ENCODE results near the gene PLLP. TPM values are rescaled to one million over a fixed set of nuclear protein-coding genes. Genes with fewer than 3 reads are reported as not detected.

The PLLP gene
- total RNA-seq, 1 donor from 2014 or later: 1.2 TPM

DNA sequence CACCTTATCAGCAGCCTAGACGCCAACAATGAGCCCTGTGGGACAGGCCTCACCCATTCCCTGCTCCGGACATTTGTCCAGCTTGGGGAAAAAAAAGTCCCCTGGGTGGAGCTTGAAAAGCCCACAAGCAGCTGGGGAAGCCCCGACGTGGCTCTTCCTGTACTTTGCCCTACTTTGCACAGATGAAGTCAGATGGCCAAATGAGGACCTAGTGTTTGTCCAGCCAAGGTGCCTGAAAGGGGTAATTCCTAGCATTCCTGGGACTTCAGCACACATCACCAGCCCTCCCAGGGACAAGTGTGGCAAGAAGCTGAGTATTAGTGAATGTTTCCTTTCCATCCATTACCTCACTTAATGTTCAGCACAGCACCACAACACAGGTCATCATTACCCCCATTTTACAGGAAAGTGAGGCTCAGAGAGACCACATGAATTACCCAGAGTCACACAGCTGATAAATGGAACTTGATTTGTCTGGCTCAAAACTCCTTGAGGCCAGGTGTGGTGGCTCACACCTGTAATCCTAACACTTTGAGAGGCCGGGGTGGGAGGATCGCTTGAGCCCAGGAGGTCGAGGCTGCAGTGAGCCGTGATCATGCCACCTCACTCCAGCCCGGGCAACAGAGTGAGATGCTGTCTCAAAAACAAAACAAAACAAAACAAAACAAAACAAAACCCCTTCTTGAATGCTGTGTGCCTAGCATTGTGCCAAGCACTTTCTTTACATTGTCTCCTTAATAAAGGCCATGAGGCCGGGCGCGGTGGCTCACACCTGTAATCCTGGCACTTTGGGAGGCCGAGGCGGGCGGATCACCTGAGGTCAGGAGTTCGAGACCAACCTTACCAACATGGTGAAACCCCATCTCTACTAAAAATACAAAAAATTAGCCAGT, 19.9 kb upstream of the PLLP start:
- no peak for DNase-seq (ENCODE audit: low spot score)
- intact Hi-C loops (cut with DNase I): loop anchor here (5.0 kb wide), 2 partner anchors 117 to 218 kb away; partner anchors contain the start of genes PSME3IP1 and RSPRY1

DNA sequence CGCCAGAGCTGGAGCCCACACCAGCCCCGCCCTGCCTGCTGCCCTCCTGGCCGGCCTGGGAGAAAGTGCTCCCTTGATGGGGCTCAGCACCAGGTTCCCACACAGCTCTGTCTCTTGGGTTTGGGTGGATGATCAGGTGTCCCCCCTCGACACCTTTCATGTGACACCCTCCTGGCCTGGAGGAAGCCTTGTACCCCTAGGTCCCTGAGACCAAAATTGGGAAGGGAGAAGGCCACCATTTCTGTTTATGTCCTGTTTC, 19.4 kb upstream of the PLLP start:
- intact Hi-C loops (cut with DNase I): loop anchor here (2.0 to 5.0 kb wide), 3 partner anchors 69 to 218 kb away; partner anchors contain the start of genes CX3CL1, PSME3IP1 and RSPRY1
- DNase-seq (ENCODE audit: low spot score): no peak

GRCh38 chr16:57303021-57303909, 18.8 kb upstream of the PLLP start:
- intact Hi-C loops (cut with DNase I): loop anchor here (2.0 to 5.0 kb wide), 3 partner anchors 70 to 219 kb away; partner anchors contain the start of genes CX3CL1, PSME3IP1 and RSPRY1
- no peak for DNase-seq (ENCODE audit: low spot score)

DNA sequence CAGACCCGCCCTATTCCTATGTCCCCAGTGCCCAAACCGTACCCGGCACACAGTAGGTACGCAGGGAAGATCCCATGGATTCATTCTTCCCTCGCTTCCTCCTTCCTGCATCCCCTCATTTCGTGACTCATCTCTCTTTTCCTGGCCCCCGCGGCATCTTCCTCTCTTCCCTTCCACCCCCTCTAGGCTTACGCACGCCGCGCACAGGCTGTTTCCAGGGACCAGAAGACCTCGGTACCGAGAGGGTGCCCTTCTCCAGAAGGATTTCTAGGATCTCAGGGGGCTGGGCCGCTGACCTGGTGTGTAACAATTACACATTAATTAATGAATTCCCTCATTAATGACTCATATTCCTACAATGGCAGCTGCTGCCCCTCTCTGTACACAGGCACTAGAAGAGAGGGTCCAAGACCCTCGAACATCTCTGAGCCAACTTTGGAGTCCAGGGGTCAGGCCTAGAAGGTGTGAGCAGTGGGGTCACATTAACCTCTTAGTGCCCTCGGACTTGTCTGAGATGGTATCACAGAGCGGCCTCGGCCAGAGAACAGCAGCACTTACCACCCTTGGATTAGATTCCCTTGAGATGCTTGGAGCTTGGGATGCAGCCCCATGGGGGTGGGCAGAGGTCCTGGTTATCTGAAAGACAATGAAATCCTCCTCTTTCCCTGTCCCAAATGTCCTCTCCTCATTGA, 16.8 kb upstream of the PLLP start:
- no peak for DNase-seq (ENCODE audit: low spot score)

GRCh38 chr16:57300387-57301125, 16.1 kb upstream of the PLLP start:
- peak; percentile 99 for DNase-seq (ENCODE audit: low spot score)
- intact Hi-C loops (cut with DNase I): loop anchor here (1.0 to 5.0 kb wide), 4 partner anchors 113 to 222 kb away; partner anchors contain the start of genes CIAPIN1, COQ9, PSME3IP1 and RSPRY1

More for the DNA sequence above, 16.8 kb upstream of the PLLP start:
- intact Hi-C loops (cut with DNase I): loop anchor here (5.0 kb wide), 2 partner anchors 114 to 221 kb away; partner anchors contain the start of genes PSME3IP1 and RSPRY1

DNA sequence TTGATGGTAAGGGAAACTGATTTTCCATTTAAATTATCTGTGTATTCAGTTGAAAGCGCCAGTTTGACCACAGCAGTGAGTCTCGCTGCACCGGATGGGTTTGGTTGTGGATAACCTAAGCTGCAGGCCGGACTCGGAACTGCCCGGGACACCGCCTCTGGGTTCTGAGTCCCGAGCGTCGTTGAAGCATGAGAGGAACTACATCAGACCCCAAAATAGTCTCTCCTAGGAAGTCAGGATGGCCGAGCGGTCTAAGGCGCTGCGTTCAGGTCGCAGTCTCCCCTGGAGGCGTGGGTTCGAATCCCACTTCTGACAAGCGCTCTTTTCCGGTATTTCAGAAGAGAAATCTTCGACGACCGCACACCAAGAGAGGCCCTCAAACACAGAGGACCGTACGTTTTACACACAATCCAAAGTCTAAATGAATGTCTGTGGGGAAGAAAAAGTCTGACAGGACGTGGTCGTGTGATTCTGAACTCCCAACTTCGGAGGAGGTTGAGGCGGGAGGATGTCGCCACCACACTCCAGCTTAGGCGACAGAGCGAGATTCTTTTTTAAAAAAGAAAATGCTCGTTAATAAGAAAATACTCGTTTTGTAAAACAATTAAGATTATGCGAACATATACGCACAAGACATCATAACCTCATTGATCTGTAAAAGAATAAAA, 15.4 kb upstream of the PLLP start:
- intact Hi-C loops (cut with DNase I): loop anchor here (1.0 to 5.0 kb wide), 6 partner anchors 55 to 222 kb away; partner anchors contain the start of genes ARL2BP, CIAPIN1, COQ9 and PSME3IP1
- peak; percentile 89 for DNase-seq (ENCODE audit: low spot score)

- intact Hi-C loops (cut with DNase I): loop anchor here (2.0 to 5.0 kb wide), 2 partner anchors 54 to 212 kb away; partner anchors contain the start of gene ARL2BP
- DNase-seq (ENCODE audit: low spot score): no peak
Observed at GRCh38 chr16:57299009-57299718, 14.7 kb upstream of the PLLP start.

- intact Hi-C loops (cut with DNase I): loop anchor here (2.0 to 5.0 kb wide), 2 partner anchors 53 to 211 kb away; partner anchors contain the start of gene ARL2BP
- no peak for DNase-seq (ENCODE audit: low spot score)
Observed at GRCh38 chr16:57297856-57298255, 13.4 kb upstream of the PLLP start.

GRCh38 chr16:57289391-57290257, 5.2 kb upstream of the PLLP start:
- intact Hi-C loops (cut with DNase I): no loop called here
- DNase-seq (ENCODE audit: low spot score): no peak

GRCh38 chr16:57285379-57285778, 907 bp upstream of the PLLP start:
- intact Hi-C loops (cut with DNase I): no loop called here
- no peak for DNase-seq (ENCODE audit: low spot score)

DNA sequence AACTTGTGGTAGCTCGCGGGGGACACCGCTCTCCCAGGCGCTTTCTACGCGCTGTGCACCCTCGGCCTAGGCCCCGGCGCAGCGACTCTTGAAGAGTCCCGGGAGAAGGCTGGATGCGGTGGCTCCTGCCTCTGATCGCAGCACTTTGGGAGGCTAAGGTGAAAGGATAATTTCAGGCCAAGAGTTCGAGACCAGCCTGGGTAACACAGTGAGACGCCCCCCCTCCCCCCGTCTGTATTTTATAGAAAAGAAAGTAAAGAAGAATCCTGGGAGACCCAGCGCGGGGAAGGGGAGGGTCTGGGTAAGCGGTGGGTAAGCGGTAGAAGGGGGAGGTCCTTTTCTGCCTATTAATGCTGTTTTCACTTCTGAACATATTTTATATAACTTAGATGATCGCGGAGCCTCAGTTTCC, 486 bp upstream of the PLLP start:
- intact Hi-C loops (cut with DNase I): no loop called here
- no peak for DNase-seq (ENCODE audit: low spot score)

- DNase-seq (ENCODE audit: low spot score): no peak
- intact Hi-C loops (cut with DNase I): no loop called here
Observed at GRCh38 chr16:57283959-57284208, 588 bp downstream of the PLLP start.

- no peak for DNase-seq (ENCODE audit: low spot score)
- intact Hi-C loops (cut with DNase I): no loop called here
Observed at GRCh38 chr16:57283214-57283958, 1.1 kb downstream of the PLLP start.

GRCh38 chr16:57282510-57283213, 1.8 kb downstream of the PLLP start:
- intact Hi-C loops (cut with DNase I): no loop called here
- no peak for DNase-seq (ENCODE audit: low spot score)

DNA sequence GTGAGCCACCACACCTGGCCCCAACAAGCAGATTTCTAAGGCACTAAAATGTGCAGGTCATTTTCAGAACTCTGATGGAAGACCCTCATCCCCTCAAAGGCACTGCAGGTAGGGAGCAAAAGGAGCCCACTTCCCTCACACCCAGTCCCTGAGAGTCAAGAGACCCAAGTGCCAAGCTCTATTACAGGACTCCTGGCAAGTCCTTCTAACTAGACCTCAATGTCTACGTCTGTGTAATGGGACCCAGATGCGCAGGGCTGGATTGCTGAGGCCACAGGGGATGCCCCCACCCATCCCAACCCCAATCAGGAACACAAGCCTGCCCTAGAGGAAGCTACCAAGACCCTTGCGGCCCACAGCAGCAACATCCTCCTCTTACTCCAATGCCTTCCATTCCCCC, 2.7 kb downstream of the PLLP start:
- no peak for DNase-seq (ENCODE audit: low spot score)
- intact Hi-C loops (cut with DNase I): no loop called here

Measured in cardiac septum (tissue), 1 donor.